ENCODE results near the gene KLK5.
A peak's percentile ranks its signal among the peaks of the same experiment; 100 is the strongest.

Gene KLK5

DNA sequence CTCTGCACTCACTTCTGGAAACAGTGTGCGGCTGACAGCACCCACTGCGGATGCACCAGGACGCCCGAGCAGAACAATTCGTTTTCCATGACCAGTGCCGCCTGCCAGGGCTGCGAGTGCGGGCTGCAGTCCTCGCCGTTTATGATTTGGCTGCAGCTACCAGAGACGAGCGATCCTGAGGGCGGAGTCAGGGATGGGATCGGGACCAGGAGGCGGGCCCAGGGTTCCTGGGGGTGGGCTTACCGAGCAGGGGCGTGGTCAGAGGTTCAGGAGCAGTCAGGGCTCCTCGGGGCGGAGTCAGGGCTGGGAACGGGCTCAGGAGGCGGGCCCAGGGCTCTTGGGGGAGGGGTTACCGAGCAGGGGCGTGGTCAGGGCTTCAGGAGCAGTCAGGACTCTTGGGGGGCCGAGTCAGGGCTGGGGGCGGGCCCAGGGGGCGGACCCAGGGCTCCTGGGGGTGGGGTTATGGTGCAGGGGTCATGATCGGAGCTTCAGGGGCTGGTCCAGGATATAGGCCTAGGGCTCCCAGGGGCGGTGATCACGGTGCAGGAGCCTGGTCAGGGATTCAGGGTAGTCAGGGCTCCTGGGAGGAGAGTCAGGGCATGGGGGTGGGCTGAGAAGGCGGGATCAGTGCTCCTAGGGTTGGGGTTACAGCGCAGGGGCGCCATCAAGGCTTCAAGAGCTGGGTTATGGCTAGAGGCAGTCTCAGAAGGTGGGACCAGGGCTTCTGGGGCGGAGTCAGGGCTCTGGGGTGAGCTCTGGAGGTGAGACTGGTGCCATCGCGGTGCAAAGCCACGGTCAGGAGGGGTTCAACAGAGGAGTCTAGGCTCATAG lies 43.4 kb downstream of the KLK5 start:
- DNase-seq (ENCODE audit: low read depth, low spot score), result no peak
- no peak overlapping the region for H3K9ac ChIP-seq (ENCODE audit: insufficient read length)
- H3K4me3 ChIP-seq, result peak overlapping the region; percentile 55

DNA sequence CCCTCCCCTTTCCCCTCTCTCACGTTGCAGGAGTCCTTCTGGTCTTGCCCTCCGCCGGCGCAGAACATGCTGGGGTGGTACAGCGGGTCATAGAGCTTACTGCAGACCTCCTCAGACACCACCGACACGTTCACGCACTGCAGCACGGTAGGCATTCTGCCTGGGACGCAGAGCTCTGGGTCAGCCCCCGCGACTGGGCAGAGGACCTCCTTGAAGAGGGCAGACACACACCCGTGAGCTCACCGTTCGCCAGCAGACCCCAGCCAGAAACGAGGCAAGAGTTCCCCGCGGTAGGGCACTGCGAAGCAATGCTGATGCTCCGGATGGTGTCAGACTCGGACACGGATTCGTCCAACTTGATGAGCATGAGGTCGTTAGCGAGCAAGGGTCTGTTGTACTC lies 44.5 kb downstream of the KLK5 start:
- Histone ChIP-seq H3K27ac (no peak overlapping the region), H3K4me3 (no peak overlapping the region), H3K9me3 (ENCODE audit: low read depth, low read length) (no peaks in the 10 kb centered on the region), H3K9ac (ENCODE audit: insufficient read length) (no peak overlapping the region), H3K36me3 (ENCODE audit: insufficient read depth, low read length) (no peaks in the 10 kb centered on the region)
- TF ChIP-seq EZH2 (IDR thresholded peaks at IDR 0.05) (no peak), POLR2AphosphoS5 (IDR thresholded peaks at IDR 0.05; ENCODE audit: borderline replicate concordance, low read depth, low read length) (no peak), FOXP2 (optimal IDR thresholded peaks at IDR 0.05; ENCODE audit: control extremely low read depth, extremely low read length, insufficient read depth) (no peak)
- no peak for DNase-seq (ENCODE audit: low read depth, low spot score)

More for the DNA sequence above, 43.4 kb downstream of the KLK5 start:
- no peak for TF ChIP-seq FOXP2 (optimal IDR thresholded peaks at IDR 0.05; ENCODE audit: control extremely low read depth, extremely low read length, insufficient read depth)
- TF ChIP-seq POLR2AphosphoS5 (IDR thresholded peaks at IDR 0.05; ENCODE audit: borderline replicate concordance, low read depth, low read length), result no peak
- no peak for TF ChIP-seq EZH2 (IDR thresholded peaks at IDR 0.05)
- no peak overlapping the region for H3K27ac ChIP-seq
- no peaks in the 10 kb centered on the region for H3K9me3 ChIP-seq (ENCODE audit: low read depth, low read length)
- no peaks in the 10 kb centered on the region for H3K36me3 ChIP-seq (ENCODE audit: insufficient read depth, low read length)

DNA sequence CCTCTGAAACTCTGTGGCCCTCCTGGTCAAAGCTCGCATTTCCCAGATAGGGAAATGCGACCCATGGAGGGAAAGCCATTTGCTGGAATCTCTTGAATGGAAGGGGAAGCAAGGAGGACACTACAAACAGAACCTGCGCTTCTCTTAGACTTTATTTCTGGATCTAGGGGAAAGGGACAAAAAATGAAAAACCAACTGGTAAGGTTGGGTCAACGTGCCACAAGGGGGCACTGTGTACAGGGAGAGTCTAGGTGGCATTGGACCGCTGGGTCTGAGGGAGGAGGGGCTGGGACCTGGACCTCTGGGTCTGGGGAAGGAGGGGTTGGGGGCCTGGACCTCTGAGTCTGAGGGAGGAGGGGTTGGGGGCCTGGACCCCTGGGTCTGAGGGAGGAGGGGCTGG lies 46.6 kb downstream of the KLK5 start:
- no peak for DNase-seq (ENCODE audit: low read depth, low spot score)
- no peak for TF ChIP-seq EZH2 (IDR thresholded peaks at IDR 0.05)
- no peak for TF ChIP-seq POLR2AphosphoS5 (IDR thresholded peaks at IDR 0.05; ENCODE audit: borderline replicate concordance, low read depth, low read length)
- TF ChIP-seq FOXP2 (optimal IDR thresholded peaks at IDR 0.05; ENCODE audit: control extremely low read depth, extremely low read length, insufficient read depth), result no peak
- H3K4me3 ChIP-seq, result no peak overlapping the region

GRCh38 chr19:50902640-50903039 lies 50.2 kb downstream of the KLK5 start:
- TF ChIP-seq FOXP2 (optimal IDR thresholded peaks at IDR 0.05; ENCODE audit: control extremely low read depth, extremely low read length, insufficient read depth) (no peak), POLR2AphosphoS5 (IDR thresholded peaks at IDR 0.05; ENCODE audit: borderline replicate concordance, low read depth, low read length) (no peak), EZH2 (IDR thresholded peaks at IDR 0.05) (no peak)
- Histone ChIP-seq H3K27ac (no peak overlapping the region), H3K9me3 (ENCODE audit: low read depth, low read length) (no peaks in the 10 kb centered on the region), H3K36me3 (ENCODE audit: insufficient read depth, low read length) (no peaks in the 10 kb centered on the region), H3K4me3 (no peak overlapping the region), H3K9ac (ENCODE audit: insufficient read length) (no peak overlapping the region)
- no peak for DNase-seq (ENCODE audit: low read depth, low spot score)

More for the DNA sequence above, 46.6 kb downstream of the KLK5 start:
- no peak overlapping the region for H3K9ac ChIP-seq (ENCODE audit: insufficient read length)
- H3K9me3 ChIP-seq (ENCODE audit: low read depth, low read length), result no peaks in the 10 kb centered on the region
- H3K27ac ChIP-seq, result no peak overlapping the region
- H3K36me3 ChIP-seq (ENCODE audit: insufficient read depth, low read length), result no peaks in the 10 kb centered on the region

DNA sequence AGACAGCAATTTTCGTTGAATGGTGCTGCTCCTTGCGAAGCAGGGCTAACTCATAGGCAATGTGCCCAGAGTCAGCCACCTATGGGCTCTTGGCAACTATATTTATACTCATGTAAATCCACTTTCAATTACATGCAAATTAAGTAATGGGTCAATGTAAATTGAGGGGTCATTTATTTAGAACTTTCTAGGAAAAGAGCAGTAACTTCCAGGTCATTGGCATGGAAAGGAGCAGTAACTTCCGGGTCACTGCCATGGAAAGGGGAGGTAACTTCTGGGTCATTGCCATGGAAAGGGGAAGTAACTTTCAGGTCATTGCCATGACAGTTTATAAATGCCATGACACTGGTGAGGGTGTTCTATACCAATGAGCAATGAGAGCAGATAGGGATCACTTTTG lies 53.3 kb downstream of the KLK5 start:
- no peaks in the 10 kb centered on the region for H3K9me3 ChIP-seq (ENCODE audit: low read depth, low read length)
- no peak for DNase-seq (ENCODE audit: low read depth, low spot score)

GRCh38 chr19:50898018-50898417 lies 54.8 kb downstream of the KLK5 start:
- Histone ChIP-seq H3K36me3 (ENCODE audit: insufficient read depth, low read length) (no peaks in the 10 kb centered on the region), H3K9me3 (ENCODE audit: low read depth, low read length) (no peaks in the 10 kb centered on the region), H3K4me3 (no peak overlapping the region), H3K27ac (no peak overlapping the region), H3K9ac (ENCODE audit: insufficient read length) (no peak overlapping the region)
- no peak for TF ChIP-seq EZH2 (IDR thresholded peaks at IDR 0.05)
- TF ChIP-seq POLR2AphosphoS5 (IDR thresholded peaks at IDR 0.05; ENCODE audit: borderline replicate concordance, low read depth, low read length), result no peak
- TF ChIP-seq FOXP2 (optimal IDR thresholded peaks at IDR 0.05; ENCODE audit: control extremely low read depth, extremely low read length, insufficient read depth), result no peak
- no peak for DNase-seq (ENCODE audit: low read depth, low spot score)

More for the DNA sequence above, 53.3 kb downstream of the KLK5 start:
- no peak overlapping the region for H3K9ac ChIP-seq (ENCODE audit: insufficient read length)
- H3K36me3 ChIP-seq (ENCODE audit: insufficient read depth, low read length), result no peaks in the 10 kb centered on the region
- H3K4me3 ChIP-seq, result no peak overlapping the region
- TF ChIP-seq EZH2 (IDR thresholded peaks at IDR 0.05), result no peak
- no peak for TF ChIP-seq FOXP2 (optimal IDR thresholded peaks at IDR 0.05; ENCODE audit: control extremely low read depth, extremely low read length, insufficient read depth)
- TF ChIP-seq POLR2AphosphoS5 (IDR thresholded peaks at IDR 0.05; ENCODE audit: borderline replicate concordance, low read depth, low read length), result no peak
- no peak overlapping the region for H3K27ac ChIP-seq

DNA sequence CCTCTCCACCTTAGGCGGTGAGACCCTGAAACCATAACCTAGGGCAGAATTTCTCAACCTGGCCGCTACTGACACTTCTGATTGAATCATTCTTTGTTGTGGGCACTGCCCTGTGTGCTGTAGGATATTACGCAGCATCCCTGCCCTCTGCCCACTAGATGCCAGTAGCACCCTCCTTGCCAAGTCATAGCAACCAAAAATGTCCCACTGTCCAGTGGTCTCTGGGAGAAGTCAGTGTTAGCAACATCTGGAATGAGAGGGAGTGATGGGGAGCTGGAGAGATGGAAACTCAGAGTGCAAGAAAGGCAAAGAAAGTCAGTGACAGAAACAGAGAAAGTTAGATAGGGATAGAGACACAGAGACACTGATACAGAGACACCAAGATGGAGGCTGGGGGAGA lies 55.2 kb downstream of the KLK5 start:
- TF ChIP-seq FOXP2 (optimal IDR thresholded peaks at IDR 0.05; ENCODE audit: control extremely low read depth, extremely low read length, insufficient read depth), result no peak
- TF ChIP-seq EZH2 (IDR thresholded peaks at IDR 0.05), result no peak
- TF ChIP-seq POLR2AphosphoS5 (IDR thresholded peaks at IDR 0.05; ENCODE audit: borderline replicate concordance, low read depth, low read length), result no peak
- DNase-seq (ENCODE audit: low read depth, low spot score), result no peak

GRCh38 chr19:50897191-50897607 lies 55.6 kb downstream of the KLK5 start:
- H3K4me3 ChIP-seq, result no peak overlapping the region
- no peaks in the 10 kb centered on the region for H3K36me3 ChIP-seq (ENCODE audit: insufficient read depth, low read length)
- no peaks in the 10 kb centered on the region for H3K9me3 ChIP-seq (ENCODE audit: low read depth, low read length)
- no peak overlapping the region for H3K9ac ChIP-seq (ENCODE audit: insufficient read length)
- no peak for TF ChIP-seq FOXP2 (optimal IDR thresholded peaks at IDR 0.05; ENCODE audit: control extremely low read depth, extremely low read length, insufficient read depth)
- TF ChIP-seq POLR2AphosphoS5 (IDR thresholded peaks at IDR 0.05; ENCODE audit: borderline replicate concordance, low read depth, low read length), result no peak
- no peak for TF ChIP-seq EZH2 (IDR thresholded peaks at IDR 0.05)
- H3K27ac ChIP-seq, result no peak overlapping the region
- no peak for DNase-seq (ENCODE audit: low read depth, low spot score)

More for the DNA sequence above, 55.2 kb downstream of the KLK5 start:
- no peak overlapping the region for H3K9ac ChIP-seq (ENCODE audit: insufficient read length)
- H3K9me3 ChIP-seq (ENCODE audit: low read depth, low read length), result no peaks in the 10 kb centered on the region
- H3K36me3 ChIP-seq (ENCODE audit: insufficient read depth, low read length), result no peaks in the 10 kb centered on the region
- H3K27ac ChIP-seq, result no peak overlapping the region
- H3K4me3 ChIP-seq, result no peak overlapping the region
